ENCODE data around the gene SVEP1.
"Not testable (repeated sequence)": the region's sequence is repeated elsewhere in the genome, so short reads cannot be mapped to it uniquely, and the experiment has no call there.

SVEP1 gene

DNA sequence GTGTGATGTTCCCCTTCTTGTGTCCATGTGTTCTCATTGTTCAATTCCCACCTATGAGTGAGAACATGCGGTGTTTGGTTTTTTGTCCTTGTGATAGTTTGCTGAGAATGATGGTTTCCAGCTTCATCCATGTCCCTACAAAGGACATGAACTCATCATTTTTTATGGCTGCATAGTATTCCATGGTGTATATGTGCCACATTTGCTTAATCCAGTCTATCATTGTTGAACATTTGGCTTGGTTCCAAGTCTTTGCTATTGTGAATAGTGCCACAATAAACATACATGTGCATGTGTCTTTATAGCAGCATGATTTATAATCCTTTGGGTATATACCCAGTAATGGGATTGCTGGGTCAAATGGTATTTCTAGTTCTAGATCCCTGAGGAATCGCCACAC lies 220.5 kb downstream of the SVEP1 start:
- not testable (repeated sequence) for DNase-seq (ENCODE audit: low read depth)

DNA sequence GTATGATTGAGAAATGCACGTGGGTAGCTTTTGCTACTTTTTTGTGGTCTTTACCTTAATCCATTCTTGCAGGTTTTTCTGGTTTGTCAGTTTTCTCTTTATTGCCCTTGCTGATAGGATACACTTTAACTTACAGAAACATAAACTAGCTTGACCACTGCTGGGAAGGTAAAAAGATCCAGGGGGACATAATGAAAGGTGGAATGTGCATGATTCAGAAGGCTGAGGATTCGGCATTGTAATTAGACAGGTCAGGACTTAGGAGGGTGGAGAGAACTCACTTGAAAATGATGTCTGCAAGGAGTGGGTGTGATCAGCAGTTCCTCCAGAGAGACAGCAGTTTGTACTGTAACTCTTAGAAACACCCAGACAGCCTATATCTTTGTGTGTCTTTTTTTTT lies 222.0 kb downstream of the SVEP1 start:
- DNase-seq (ENCODE audit: low read depth), result no peak

DNA sequence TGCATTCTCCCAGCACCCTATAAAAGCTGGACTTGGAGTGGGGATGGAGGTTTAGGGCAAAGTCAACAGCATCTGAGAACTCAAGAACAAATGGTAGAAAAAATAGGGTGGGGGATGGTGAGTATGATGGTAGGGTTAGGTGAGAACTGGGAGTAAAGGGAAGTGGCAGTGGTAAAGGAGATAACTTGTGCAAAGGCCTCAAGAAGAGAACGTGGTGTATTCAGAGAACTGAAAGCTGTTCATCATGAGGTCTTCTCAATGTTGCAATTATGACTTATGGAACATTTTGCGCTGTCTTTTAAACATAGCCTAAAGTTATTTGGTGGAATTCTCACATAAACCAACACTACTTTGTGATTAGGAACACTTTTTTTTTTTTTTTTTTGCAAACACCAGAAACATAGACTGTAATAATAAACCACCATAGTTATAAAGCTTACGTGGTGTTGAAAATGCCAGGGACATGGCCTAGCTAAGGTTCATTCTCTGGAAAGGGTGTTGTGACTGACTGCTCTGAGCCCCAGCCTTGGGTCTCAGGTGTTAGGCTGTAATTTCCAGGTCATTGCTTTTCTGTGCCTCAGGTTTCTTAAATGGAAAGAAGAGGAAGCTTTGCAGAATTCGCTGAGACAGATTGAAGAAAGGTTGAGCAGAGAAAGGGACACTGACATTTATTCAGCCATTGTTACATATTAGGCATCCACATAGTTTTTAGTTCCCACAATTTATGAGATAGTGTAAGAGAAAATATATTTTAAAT lies 222.7 kb downstream of the SVEP1 start:
- no peak for DNase-seq (ENCODE audit: low read depth)

DNA sequence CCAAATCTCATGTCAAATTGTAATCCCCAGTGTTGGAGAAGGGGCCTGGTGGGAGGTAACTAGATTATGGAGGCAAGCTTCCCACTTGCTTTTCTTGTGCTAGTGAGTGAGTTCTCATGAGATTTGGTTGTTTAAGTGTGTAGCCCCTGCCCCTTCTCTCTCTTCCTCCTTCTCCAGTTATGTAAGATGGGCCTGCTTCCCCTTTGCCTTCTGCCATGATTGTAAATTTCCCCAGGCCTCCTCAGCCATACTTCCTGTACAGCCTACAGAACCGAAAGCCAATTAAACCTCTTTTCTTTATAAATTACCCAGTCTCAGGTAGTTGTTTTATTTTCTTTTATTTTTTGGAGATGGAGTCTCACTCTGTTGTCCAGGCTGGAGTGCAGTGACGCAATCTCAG lies 223.6 kb downstream of the SVEP1 start:
- no peak for DNase-seq (ENCODE audit: low read depth)

DNA sequence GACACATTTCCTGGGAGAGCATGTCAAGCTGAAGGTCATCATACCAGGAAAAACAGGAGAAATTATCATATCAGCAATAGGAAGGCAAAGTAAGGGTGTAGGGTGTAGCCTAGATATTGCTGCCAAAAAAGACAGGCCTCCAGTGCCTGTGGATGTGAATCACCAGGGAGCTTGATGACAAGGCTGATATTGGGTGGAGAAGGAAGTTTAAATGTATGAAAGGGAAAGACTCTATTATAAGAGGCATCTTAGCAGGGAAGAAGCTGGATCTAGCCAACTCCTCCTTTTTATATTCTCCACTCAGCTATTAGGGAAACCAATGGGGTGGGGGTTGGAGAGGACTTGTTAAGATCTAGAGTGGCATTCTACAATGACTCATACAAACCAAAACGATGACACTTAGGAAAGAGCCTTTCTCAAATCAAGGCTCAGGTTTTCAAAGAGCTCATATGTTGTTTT lies 228.5 kb downstream of the SVEP1 start:
- peak; percentile 36 for DNase-seq (ENCODE audit: low read depth)

DNA sequence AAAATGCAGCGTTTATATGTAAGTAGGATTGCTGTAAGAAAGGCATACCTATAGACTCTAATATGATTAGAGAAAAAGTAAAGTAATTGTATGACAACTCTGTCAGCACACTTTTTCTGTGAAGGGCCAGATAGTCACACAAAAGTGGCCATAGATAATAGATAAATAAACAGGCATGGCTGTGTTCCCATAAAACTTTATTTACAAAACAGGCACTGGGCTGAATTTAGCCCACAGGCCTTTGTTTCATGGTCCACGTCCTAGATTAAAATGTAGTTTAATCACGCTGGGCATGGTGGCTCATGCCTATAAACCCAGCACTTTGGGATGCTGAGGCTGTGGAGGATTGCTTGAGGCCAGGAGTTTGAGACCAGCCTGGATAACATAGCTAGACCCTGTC lies 233.2 kb downstream of the SVEP1 start:
- DNase-seq (ENCODE audit: low read depth), result no peak

DNA sequence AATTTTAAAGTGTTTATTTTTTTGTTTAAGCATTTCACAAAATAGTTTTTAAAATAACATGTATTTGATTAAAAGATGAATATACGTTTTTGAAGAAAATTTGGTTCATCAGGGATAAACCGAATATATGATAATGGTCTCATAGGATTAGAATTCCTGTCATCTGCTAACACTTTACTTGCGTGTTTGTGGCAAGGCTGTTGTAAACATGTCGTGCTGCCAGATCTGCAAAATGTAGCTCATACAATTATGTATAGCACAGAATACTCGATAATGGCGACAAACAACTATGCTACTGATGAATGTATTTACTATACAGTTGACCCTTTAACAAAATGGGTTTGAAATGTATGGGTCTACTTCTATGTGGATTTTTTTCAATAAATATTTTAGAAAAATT lies 234.7 kb downstream of the SVEP1 start:
- DNase-seq (ENCODE audit: low read depth), result no peak

DNA sequence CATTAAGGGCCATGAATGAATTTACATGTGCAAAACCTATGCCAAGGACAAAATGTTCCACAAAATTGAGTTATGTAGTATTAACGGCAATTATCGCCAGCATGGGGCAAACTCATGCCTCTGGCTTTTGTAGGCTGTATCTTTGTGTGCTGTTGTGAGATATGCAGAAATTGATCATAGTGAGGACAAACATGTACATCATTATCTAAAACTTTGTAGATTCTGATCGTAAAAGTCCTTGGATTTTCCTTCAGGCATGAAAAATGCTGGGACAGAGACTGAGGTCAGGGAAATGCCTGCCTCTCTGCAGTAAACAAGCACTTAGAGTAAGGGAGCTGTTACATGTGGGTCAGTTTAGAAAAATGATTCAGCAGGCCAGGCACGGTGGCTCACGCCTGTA lies 236.0 kb downstream of the SVEP1 start:
- no peak for DNase-seq (ENCODE audit: low read depth)

DNA sequence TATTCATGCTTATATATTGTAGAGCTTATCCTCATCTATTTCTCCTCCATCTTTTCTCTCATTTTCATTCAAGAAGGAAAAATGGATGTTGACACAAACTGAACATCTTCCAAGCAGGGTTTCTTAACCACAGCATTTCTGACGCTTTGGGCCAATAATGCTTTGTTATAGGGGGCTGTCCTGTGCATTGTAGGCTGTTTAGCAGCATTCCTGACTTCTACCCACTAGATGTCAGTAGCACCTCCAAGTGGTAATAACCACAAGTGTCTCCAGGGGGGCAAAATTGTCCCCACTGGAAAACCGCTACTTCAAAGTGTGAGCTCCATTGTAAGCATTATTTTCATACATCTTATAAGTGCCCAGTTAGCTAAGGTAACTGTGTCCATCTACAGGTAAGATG lies 239.2 kb downstream of the SVEP1 start:
- DNase-seq (ENCODE audit: low read depth), result no peak

DNA sequence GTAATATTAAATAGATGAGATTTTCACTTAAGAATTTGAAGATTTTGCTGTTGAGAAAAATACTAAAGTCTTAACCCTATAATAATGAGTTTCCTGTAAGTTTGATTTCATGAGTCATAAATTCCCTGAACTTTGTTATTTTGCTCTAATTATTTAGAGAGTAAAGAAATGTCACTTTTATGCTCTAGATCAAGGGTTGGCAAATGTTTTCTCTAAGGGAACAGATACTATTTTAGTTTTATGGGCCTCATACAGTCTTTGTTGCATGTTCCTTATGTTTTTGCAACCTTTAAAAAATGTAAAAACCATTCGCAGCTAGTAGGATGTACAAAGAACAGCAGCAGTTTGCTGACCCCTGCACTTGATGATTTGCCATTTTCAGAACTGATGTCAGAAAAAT lies 241.4 kb downstream of the SVEP1 start:
- no peak for DNase-seq (ENCODE audit: low read depth)

DNA sequence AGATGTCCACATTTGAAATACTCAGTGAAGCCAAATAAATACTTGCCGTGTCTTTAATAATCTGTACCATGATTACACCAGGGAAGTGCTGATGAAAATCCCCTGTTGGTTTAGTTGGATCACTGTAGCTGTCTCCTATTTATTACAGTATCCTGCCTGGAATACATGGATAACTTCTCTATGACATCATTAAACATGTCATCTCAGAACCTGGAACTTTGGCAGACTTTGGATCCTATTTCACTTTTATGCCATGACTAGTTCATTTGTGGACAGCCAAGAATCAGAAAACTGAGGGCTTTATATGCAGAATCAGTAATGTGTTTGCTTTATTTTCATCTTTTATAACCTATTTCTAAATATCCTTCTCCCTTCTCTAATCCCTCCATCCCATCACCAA lies 241.8 kb downstream of the SVEP1 start, which contains the start of gene TXNDC8:
Gene TXNDC8, minus strand, starts transcription at position 137 of the 400 bp plus-strand sequence.
- no peak for DNase-seq (ENCODE audit: low read depth)

DNA sequence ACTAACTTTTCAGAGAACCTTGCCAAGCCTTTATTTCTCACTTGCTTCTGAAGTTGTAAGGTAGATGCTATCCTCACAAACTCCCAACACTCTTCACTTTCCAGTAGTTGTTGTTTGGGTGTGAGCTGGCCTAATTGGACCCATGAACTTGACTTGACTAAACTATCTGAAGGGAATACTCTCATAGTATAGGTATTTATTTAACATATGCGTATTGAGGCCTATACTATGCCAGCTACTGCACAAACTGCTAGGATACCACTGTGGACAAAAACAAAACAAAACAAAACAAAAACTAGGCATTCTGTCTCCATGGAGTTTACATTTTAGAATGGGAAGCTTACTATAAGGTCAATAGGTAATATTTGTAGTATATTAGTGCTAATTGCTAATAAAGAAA lies 243.2 kb downstream of the SVEP1 start:
- no peak for DNase-seq (ENCODE audit: low read depth)

DNA sequence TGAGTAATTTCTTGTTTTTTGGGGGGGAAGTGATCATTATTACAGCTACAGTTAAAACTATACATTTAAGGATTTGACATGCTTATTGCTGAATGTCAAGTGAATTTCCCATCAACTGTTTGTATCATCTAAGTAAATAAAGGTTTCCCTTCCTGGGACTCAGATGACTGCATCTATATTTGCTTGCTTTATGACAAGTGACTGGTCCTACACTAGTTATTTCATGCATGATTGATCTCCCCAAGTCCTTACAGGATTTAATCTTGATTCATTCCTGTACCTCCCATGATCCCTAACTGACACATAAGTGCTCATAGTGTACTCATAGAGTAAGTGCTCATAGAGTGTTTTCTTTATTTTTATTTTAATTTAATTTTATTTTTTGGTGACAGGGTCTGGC lies 244.7 kb downstream of the SVEP1 start:
- no peak for DNase-seq (ENCODE audit: low read depth)

DNA sequence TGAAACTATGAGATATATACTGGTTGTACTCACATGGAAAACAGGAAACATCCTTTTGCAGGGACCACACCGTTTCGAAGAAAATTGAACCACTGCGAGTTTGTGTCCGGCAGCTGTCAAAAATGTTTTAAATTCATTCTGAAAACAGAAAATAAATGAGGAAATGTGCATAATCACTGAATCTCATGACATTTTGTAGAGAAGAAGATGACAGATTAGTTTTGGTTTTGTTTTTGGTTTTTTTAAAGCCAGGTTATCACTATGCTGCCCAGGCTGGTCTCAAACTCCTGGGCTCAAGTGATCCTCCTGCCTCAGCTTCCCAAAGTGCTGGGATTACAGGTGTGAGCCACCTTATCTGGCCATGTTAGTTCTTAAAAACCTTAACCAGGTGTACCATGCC lies 245.4 kb downstream of the SVEP1 start:
- DNase-seq (ENCODE audit: low read depth), result no peak

DNA sequence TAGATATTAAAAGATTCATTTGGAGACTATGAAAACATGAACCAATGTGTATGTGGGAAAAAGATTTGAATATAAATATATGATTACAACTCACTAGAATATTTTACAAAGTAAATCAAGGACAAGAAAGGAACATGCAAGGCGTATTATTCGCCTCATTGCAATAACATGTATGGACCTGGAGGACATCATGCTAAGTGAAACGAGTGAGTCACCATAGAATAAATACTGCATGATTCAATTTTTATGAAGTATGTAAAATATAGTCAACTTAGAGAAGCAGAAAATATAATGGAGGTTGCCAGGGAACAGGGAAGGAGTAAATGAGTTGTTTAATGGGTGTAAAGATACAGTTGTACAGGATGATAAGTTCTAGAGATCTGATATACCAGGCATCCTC lies 246.8 kb downstream of the SVEP1 start:
- DNase-seq (ENCODE audit: low read depth), result no peak

DNA sequence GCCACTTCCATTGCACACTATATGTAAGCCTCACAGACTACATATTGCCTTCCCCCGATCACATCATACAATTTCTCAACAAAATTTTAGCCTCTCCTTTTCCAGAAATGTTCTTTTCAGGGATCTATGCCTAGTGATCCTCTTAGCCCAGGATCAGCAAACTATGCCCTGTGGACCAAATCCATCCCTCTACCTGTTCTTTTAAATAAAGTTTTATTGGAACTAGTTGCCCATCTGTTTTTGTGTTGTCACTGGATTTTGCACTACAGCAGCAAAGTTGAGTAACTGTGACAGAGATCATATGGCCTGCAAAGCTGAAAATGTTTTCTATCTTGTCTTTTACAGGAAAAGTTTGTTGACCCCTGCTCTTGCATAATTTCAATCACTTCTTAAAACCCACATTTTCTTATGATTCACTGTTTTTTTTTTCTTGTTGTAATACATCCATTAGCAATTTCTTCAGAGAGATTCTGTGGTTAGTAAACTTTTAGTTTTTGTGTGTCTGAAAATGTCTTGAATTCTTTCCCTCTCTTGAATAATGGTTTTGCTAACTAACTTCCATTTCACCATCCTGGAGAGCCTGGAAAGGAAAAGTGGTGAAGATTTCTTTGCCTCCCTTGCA lies 248.9 kb downstream of the SVEP1 start:
- DNase-seq (ENCODE audit: low read depth), result no peak

DNA sequence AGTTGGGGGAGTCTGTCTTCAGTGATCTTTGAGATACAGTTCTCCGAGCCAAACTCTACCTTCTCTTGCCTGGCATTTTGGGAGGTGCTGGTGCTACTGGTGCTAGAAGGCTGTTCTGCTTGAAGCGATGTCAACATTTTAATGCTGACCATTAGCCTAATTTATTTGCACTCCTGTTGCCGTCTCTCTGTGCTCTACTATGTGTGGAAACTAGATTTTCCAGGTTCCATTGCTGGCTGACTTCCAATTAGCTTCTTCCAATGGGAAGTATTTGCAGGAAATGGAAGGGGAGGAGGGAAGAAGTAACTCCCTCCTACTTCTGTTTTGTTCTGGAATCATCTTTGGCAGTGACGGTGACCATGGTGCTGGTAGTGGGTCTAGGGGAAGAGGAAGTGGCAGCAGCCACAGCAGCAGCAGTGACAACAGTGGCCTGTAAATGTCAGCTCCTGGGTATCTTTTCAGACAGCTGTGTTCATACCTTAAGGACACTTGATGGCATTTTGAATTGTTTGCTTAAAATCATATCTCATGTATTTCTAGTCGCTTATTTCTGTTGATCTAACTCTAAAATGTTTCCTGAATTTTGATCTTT lies 249.8 kb downstream of the SVEP1 start:
- no peak for DNase-seq (ENCODE audit: low read depth)

DNA sequence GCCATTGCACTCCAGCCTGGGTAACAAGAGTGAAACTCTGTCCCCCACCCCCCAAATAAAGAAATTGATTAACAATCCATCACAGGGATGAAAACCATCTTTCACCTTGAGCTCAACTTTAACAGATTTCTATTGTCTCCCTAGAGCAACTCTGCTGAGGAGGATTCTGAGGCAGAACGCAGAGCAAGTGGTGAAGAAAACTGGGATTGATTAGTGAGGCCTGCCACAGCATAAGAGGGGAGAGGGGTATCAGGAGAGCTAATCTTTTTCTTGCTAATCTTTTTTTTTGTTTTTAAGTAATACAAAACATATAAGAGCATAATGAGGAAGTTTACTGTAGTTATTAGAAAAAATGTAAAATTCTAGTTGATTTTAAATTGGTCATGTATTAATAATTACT lies 250.8 kb downstream of the SVEP1 start:
- DNase-seq (ENCODE audit: low read depth), result no peak

DNA sequence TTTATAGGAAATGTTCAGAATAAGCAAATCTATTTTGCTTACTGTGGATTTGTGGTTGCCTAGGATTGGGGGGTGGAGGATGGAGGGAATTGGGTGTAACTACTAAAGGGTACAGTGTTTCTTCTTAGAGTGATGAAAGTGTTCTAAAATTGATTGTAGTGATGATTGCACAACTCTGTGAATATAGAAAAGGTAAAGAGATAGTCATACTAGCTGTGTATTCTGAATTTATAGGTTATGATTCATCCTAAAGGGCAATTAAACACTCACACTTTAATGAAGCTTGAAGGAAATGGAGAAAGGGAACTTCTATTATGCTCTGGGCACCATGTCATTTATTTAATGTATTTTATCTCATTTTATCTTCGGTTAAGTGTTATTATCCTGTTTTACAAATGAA lies 251.8 kb downstream of the SVEP1 start:
- DNase-seq (ENCODE audit: low read depth), result no peak

DNA sequence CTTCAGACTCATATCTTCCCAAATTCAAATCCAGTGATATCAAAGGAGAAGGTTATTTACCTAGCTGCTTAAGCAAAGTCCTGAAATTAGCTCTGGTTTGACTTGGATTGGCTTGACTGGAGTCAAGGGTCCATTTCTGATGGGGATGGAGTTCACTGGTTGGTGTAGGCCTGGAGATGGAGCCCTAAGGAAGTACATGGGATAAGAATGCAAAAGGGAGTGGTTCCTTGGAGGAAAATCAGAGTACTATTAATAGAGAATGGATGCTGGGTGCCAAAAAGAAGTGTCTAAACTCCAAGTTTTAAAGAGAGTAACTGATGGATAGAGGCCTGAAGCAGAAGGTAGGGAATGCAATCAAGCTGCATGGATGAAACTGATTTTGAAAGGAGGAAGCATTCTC lies 255.7 kb downstream of the SVEP1 start:
- DNase-seq (ENCODE audit: low read depth), result no peak

DNA sequence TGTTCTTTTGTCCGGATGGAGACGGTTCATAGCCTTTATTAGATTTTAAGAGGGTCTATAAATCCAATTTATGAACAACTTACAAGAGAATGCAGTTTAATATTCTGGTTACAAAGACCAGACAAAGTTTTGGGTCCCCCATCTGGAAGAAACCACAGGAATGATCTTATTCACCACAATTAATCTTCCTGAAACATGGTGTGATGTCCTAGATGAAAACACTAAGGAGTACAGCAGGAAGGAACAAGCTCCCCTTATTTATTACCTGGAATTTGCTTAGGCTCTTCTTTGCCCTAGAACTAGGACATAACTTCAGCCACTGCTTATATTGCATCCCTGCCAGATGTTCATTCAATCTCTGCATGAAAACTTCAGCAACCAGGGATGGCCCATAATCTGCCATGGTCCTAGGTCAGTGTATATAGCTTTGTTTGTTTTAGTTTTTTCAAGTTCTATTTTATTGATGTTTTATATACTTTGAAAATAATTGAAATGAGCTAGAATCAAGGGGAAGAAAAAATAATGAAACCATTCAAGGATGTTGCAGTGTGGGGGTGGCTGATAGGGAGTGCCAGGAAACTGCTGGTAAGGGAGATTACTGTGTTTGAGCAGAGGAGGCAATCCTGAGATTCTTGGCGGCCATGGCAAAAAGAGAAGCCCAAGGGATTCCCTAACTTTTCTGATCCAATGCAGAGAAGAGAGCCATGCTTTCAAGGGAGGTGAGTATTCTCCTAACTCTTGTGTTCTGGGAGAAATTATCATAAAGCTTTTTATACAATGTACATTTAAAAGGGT lies 258.7 kb downstream of the SVEP1 start:
- DNase-seq (ENCODE audit: low read depth), result no peak

DNA sequence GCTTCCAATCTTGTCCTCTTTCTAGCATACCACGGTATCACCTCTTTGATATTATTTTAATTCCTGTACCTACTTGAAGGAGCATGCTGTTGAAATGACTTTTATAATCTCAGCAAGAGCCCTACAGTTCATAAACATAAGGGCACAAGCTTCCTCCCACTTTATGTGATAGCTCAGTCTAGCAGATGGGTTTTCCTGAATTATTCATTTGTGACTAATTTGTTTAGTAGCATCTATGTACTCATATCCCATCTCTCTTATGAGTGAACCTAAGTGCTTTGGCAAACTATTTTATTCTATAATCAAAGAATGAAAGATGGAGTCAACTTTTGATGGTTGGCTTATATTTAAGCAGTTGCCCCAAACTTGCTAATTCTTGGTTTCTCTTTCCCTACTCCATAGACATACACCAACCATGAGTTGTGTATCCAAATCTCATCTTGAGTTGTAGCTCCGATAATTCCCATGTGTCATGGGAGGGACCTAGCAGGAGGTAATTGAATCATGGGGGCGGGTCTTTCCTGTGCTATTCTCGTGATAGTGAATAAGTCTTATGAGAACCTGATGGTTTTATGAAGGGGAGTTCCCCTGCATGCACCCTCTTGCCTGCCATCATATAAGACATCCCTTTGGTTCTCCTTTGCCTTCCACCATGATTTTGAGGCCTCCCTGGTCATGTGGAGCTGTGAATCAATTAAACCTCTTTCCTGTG lies 259.6 kb downstream of the SVEP1 start:
- DNase-seq (ENCODE audit: low read depth), result no peak

Data from fibroblast of the conjunctiva (primary cell).